Measurements from ENCODE around the gene CKAP5.
"Not testable (repeated sequence)": the region's sequence is repeated elsewhere in the genome, so short reads cannot be mapped to it uniquely, and the experiment has no call there.

The CKAP5 gene

GRCh38 chr11:46721286-46721685, 124.8 kb downstream of the CKAP5 start:
- Mint-ChIP-seq H3K27me3 (no peaks in the 10 kb centered on the region), H3K27ac (no peak overlapping the region), H3K36me3 (no peaks in the 10 kb centered on the region), H3K4me1 (no peaks in the 10 kb centered on the region), H3K4me3 (no peak overlapping the region), H3K9me3 (no peaks in the 10 kb centered on the region)
- no peak for ATAC-seq (replicated peaks)
- DNase-seq = no peak

GRCh38 chr11:46719543-46720218, 126.4 kb downstream of the CKAP5 start:
- Mint-ChIP-seq H3K4me1 (no peaks in the 10 kb centered on the region), H3K36me3 (no peaks in the 10 kb centered on the region), H3K4me3 (no peak overlapping the region), H3K9me3 (no peaks in the 10 kb centered on the region), H3K27me3 (no peaks in the 10 kb centered on the region), H3K27ac (no peak overlapping the region)
- no peak for DNase-seq
- peak in 1 of 2 donors; percentile 16 for ATAC-seq (replicated peaks)

GRCh38 chr11:46719048-46719542, 127.0 kb downstream of the CKAP5 start, which contains the start of gene F2:
TSS of gene F2 (plus strand) at chr11:46719213. CDS start at chr11:46719236, 23 bp downstream.
- Mint-ChIP-seq H3K36me3 (no peaks in the 10 kb centered on the region), H3K4me1 (no peaks in the 10 kb centered on the region), H3K27ac (no peak within 1 kb of the TSS), H3K4me3 (no peak within 1 kb of the TSS), H3K27me3 (no peaks in the 10 kb centered on the region), H3K9me3 (no peaks in the 10 kb centered on the region)
- ATAC-seq (replicated peaks) = no peak
- DNase-seq = no peak

- Mint-ChIP-seq H3K27ac (no peak overlapping the region), H3K4me1 (no peaks in the 10 kb centered on the region)
- ATAC-seq (replicated peaks) = no peak
Measured at GRCh38 chr11:46718155-46719019, 127.7 kb downstream of the CKAP5 start.

GRCh38 chr11:46717825-46718154, 128.3 kb downstream of the CKAP5 start:
- H3K27me3 Mint-ChIP-seq; H3K27ac Mint-ChIP-seq; H3K4me1 Mint-ChIP-seq; ATAC-seq (replicated peaks); H3K36me3 Mint-ChIP-seq; H3K4me3 Mint-ChIP-seq; DNase-seq; H3K9me3 Mint-ChIP-seq: not testable (repeated sequence)

More at GRCh38 chr11:46718155-46719019, 127.7 kb downstream of the CKAP5 start:
- H3K27me3 Mint-ChIP-seq = no peaks in the 10 kb centered on the region
- DNase-seq = no peak
- H3K4me3 Mint-ChIP-seq = no peak overlapping the region
- no peaks in the 10 kb centered on the region for H3K36me3 Mint-ChIP-seq
- no peaks in the 10 kb centered on the region for H3K9me3 Mint-ChIP-seq

- Mint-ChIP-seq H3K27me3 (no peaks in the 10 kb centered on the region), H3K36me3 (peaks cover 2 to 4% of the 10 kb centered on the region in 2 donors), H3K4me1 (no peaks in the 10 kb centered on the region), H3K4me3 (no peak overlapping the region), H3K9me3 (no peaks in the 10 kb centered on the region), H3K27ac (no peak overlapping the region)
- no peak for DNase-seq
- ATAC-seq (replicated peaks) = no peak
Measured at GRCh38 chr11:46712874-46713576, 133.1 kb downstream of the CKAP5 start.

GRCh38 chr11:46711303-46711702, 134.8 kb downstream of the CKAP5 start:
- DNase-seq (no peak), ATAC-seq (replicated peaks) (no peak)
- Mint-ChIP-seq H3K27ac (no peak overlapping the region), H3K4me3 (no peak overlapping the region), H3K9me3 (no peaks in the 10 kb centered on the region), H3K4me1 (no peaks in the 10 kb centered on the region), H3K36me3 (peaks cover 17 to 19% of the 10 kb centered on the region in 2 donors), H3K27me3 (no peaks in the 10 kb centered on the region)

- Mint-ChIP-seq H3K4me1 (no peaks in the 10 kb centered on the region), H3K27me3 (no peaks in the 10 kb centered on the region), H3K9me3 (no peaks in the 10 kb centered on the region), H3K4me3 (no peak overlapping the region), H3K27ac (no peak overlapping the region), H3K36me3 (peaks cover 21 to 23% of the 10 kb centered on the region in 2 donors)
- no peak for DNase-seq
- ATAC-seq (replicated peaks) = no peak
Measured at GRCh38 chr11:46710821-46711269, 135.2 kb downstream of the CKAP5 start.

GRCh38 chr11:46709351-46709750, 136.7 kb downstream of the CKAP5 start:
- H3K27ac Mint-ChIP-seq; H3K9me3 Mint-ChIP-seq; H3K4me1 Mint-ChIP-seq; H3K4me3 Mint-ChIP-seq; ATAC-seq (replicated peaks); H3K27me3 Mint-ChIP-seq; DNase-seq: not testable (repeated sequence)
- H3K36me3 Mint-ChIP-seq = peaks cover 27 to 34% of the 10 kb centered on the region in 2 donors

- DNase-seq = no peak
- Mint-ChIP-seq H3K27ac (no peak overlapping the region), H3K4me1 (peaks cover 6 to 16% of the 10 kb centered on the region in 2 donors), H3K36me3 (peaks cover 34 to 55% of the 10 kb centered on the region in 2 donors), H3K9me3 (no peaks in the 10 kb centered on the region), H3K4me3 (no peak overlapping the region), H3K27me3 (no peaks in the 10 kb centered on the region)
- ATAC-seq (replicated peaks) = no peak
Measured at GRCh38 chr11:46706886-46707285, 139.2 kb downstream of the CKAP5 start.

- Mint-ChIP-seq H3K36me3 (peaks cover 37 to 67% of the 10 kb centered on the region in 2 donors), H3K9me3 (no peaks in the 10 kb centered on the region), H3K27me3 (no peaks in the 10 kb centered on the region), H3K4me3 (no peak overlapping the region), H3K27ac (no peak overlapping the region), H3K4me1 (peaks cover 14 to 25% of the 10 kb centered on the region in 2 donors)
- ATAC-seq (replicated peaks) (no peak), DNase-seq (no peak)
Measured at GRCh38 chr11:46705070-46705688, 140.9 kb downstream of the CKAP5 start.

- H3K4me1 Mint-ChIP-seq = peaks cover 29 to 48% of the 10 kb centered on the region in 2 donors
- no peaks in the 10 kb centered on the region for H3K9me3 Mint-ChIP-seq
- peak in 1 of 2 donors; percentile 1 for ATAC-seq (replicated peaks)
- no peak for DNase-seq
- H3K27ac Mint-ChIP-seq = peak overlapping the region; percentile 100
- H3K36me3 Mint-ChIP-seq = peaks cover 22 to 55% of the 10 kb centered on the region in 2 donors
- H3K27me3 Mint-ChIP-seq = no peaks in the 10 kb centered on the region
- H3K4me3 Mint-ChIP-seq = peak overlapping the region; percentile 99
Measured at GRCh38 chr11:46701078-46701654, 144.9 kb downstream of the CKAP5 start.

- H3K36me3 Mint-ChIP-seq = peaks cover 18 to 52% of the 10 kb centered on the region in 2 donors
- no peaks in the 10 kb centered on the region for H3K27me3 Mint-ChIP-seq
- peaks cover 31 to 50% of the 10 kb centered on the region in 2 donors for H3K4me1 Mint-ChIP-seq
- no peaks in the 10 kb centered on the region for H3K9me3 Mint-ChIP-seq
- peak within 1 kb of the TSS; percentile 99 for H3K4me3 Mint-ChIP-seq
- DNase-seq = peak; percentile 96
- peak within 1 kb of the TSS; percentile 100 for H3K27ac Mint-ChIP-seq
- peak; percentile 93 for ATAC-seq (replicated peaks)
Measured at GRCh38 chr11:46700241-46701077, 145.6 kb downstream of the CKAP5 start, which contains the start of the genes ARHGAP1 and ZNF408. TSS of gene ARHGAP1 (minus strand) at chr11:46700619. CDS start at chr11:46696107, 4,512 bp downstream. TSS of gene ZNF408 (plus strand) at chr11:46701031. CDS start at chr11:46701048, 17 bp downstream.

Data from stimulated activated naive B cell treated with anti-CD40 and anti-IgM and Interleukin-4, amounts not matched to agents 10 μg/mL and 1 μg/mL and 100 μg/mL, for 72 hours (primary cell).